Embryonic facial prominence (tissue), 1 donor: ENCODE data around the gene GABRB2.
"Not testable (repeated sequence)": the region's sequence is repeated elsewhere in the genome, so short reads cannot be mapped to it uniquely, and the experiment has no call there.

Source experiments
- DNase-seq: peaks from one replicate; pipeline ENCODE4 v3.0.0-alpha.2; 2016; ENCODE audit errors: extremely low spot score

GABRB2 gene

DNA sequence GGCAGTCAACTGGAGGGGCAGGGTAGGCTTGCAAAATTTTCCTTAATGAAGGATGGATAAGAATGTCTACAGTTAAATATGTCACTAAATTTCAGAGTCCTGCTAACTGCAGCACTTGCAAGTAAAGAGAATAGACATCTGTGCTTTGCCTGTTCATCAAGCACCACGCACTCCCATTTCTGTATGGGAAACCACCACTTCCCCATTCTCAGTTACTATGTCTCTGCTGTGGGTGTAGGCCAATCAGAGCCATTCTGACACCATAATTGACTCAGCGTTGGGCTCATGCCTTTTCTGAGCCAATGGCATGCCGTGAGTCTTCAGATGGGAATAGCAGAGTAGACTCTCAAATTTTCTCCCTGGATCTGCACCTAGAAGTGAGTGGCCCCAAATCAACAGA is 247.5 kb downstream of the GABRB2 start:
- DNase-seq, result no peak

DNA sequence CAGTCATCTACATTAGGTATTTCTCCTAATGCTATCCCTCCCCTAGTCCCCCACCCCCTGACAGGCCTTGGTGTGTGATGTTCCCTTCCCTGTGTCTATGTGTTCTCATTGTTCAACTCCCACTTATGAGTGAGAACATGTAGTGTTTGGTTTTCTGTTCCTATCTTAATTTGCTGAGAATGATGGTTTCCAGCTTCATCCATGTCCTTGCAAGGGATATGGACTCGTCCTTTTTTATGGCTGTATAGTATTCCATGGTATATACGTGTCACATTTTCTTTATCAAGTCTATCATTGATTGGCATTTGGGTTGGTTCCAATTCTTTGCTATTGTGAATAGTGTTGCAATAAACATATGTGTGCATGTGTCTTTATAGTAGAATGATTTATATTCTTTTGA is 249.1 kb downstream of the GABRB2 start:
- not testable (repeated sequence) for DNase-seq

DNA sequence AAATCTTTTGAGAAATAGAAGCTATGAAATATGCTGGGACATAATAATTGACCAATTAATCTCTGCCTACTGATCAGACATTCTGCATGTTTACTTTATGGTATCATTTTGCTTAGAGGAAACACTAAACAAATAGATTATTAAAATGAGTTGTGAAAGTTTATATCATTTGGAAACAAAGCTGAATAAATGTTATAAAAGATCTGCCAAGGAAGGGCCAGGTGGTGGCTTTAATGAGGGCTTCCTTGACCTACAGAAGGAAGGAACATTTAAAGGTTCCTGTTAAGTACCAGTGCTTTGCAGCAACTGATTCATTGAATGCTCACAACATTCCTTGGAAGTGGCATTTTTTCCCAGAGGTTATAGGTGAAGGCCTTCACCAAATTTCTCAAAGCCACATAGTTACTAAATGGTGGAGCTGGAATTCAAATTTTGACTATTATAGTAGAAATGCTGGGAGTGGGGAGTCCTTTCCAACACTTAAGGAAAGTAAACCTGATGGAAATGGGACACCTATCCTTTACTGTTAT is 250.7 kb downstream of the GABRB2 start:
- no peak for DNase-seq

DNA sequence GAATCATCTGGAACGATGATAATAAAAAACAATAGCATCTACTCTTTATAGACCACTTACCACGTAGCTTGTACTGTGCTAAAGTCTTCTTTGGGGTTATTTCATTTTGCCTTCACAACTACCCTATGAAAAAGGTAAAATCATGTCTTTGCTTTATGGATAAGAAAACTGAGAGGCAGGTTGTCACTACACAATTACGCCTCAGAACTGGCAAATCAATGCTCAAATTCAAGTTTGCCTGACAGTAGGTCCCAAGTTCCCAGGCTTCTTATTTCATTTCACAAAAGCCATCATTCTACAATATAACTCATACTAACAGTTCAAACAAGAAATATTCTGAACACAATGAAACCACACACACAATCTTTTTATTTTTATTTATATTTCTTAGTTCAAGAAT is 258.5 kb downstream of the GABRB2 start:
- DNase-seq, result no peak

GRCh38 chr5:161287436-161287835 is 259.1 kb downstream of the GABRB2 start:
- no peak for DNase-seq

DNA sequence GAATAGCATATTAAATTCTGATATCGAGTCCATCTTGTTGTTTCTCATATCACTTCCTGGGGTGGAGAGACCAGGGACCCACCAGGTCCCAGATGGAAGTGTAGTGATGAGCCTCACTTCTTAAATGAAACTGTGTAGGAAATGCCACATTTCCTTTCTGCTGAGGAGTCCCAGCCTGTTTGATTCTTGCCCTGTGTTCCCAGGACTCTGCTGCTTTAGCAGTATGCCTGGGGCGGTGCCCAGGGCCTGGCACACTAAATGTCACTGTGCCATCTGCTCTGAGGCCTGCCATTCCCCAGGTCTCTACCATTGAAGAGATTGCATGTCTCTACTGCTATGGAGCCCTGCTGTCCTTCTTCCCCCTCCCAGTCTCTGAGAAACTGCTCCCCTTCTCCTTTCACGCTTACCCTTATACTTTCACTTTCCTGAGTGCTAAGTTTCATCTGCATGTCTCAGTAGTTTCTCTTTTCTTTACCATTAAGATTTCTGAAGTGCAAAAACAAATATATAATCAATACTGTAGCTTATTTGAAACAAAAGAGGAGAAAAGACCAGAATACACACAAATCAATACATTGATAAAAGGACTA is 260.4 kb downstream of the GABRB2 start:
- DNase-seq, result no peak

GRCh38 chr5:161284445-161284844 is 262.1 kb downstream of the GABRB2 start:
- DNase-seq, result no peak

DNA sequence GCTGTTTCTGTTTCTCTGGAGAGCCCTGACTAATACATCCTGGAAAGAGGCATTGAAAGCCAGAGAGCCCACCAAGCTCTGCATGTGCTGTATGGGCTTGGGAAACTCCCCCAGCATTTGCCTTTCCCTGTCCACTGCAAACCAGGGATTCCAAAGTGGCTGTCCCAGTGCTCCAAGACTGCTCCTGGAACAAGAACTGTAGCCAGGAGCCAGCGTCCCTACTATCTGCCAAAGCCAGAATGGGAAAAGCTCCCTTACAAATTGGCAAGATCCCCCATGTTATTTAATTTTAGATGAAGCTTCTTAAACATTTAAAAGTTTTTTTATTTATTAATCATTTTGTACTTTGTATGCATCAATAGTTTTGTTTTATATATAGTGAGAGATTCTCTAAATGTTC is 263.2 kb downstream of the GABRB2 start:
- DNase-seq, result no peak

GRCh38 chr5:161278739-161279660 is 267.5 kb downstream of the GABRB2 start:
- no peak for DNase-seq

GRCh38 chr5:161277011-161277410 is 269.5 kb downstream of the GABRB2 start:
- no peak for DNase-seq

- DNase-seq, result no peak
Observed at GRCh38 chr5:161274951-161275350, 271.6 kb downstream of the GABRB2 start.

GRCh38 chr5:161273410-161273809 is 273.1 kb downstream of the GABRB2 start:
- no peak for DNase-seq

- no peak for DNase-seq
Observed at GRCh38 chr5:161271816-161272215, 274.7 kb downstream of the GABRB2 start.

GRCh38 chr5:161269125-161269524 is 277.4 kb downstream of the GABRB2 start:
- DNase-seq, result no peak

DNA sequence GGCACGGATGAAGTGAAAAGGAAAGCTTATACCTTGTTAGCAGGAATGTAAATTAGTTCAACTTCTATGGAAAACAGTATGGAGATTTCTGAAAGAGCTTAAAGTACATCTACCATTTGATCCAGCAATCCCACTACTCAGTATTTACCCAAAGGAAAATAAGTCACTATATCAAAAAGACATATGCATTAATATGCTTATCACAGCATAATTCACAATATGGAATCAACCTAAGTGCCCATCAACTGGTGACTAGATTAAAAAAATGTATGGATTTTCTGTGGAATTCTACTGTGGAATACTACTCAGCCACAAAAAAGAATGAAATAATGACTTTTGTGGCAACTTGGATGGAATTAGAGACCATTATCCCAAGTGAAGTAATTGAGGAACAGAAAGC is 279.6 kb downstream of the GABRB2 start:
- no peak for DNase-seq

GRCh38 chr5:161265006-161265405 is 281.5 kb downstream of the GABRB2 start:
- DNase-seq, result no peak

DNA sequence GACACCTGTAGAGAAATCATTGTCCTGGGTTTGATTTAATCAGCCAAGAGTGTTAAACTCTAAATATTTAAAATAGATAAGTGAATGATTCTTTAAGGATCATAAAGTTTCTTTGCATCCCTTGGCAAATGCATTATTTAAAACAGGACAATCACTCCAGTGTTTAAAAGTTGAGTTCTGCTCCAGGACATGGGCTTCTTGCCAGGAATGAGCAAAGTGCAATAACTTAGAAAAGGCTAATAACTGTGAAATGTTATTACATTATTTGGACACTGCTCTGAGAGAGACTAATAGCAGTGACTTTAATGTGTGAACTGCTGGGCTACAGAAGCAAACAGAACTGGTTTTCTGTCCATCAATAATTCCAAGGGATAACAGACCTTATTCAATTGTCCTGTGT is 283.3 kb downstream of the GABRB2 start:
- no peak for DNase-seq

GRCh38 chr5:161261668-161262323 is 284.7 kb downstream of the GABRB2 start:
- no peak for DNase-seq

DNA sequence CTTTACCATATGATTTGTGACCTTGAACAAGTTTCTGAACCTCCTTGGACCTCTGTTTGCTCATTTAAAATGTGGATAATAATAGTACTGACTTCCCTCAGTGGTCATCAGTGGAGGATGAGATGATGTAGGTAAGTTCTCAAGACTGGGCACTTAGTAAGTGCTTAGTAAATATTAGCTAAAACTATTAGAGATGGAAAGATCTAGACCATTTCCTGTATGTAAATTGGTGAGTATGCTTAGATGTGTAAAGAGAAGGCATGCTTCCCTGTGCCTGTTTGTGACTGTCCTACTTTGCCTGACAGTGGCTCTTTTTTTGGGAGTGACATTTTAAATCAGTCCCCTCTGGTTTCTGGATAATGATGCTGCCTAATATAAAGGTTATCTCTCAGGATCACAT is 288.1 kb downstream of the GABRB2 start:
- DNase-seq, result no peak

- DNase-seq, result no peak
Observed at GRCh38 chr5:161256957-161257356, 289.6 kb downstream of the GABRB2 start.

DNA sequence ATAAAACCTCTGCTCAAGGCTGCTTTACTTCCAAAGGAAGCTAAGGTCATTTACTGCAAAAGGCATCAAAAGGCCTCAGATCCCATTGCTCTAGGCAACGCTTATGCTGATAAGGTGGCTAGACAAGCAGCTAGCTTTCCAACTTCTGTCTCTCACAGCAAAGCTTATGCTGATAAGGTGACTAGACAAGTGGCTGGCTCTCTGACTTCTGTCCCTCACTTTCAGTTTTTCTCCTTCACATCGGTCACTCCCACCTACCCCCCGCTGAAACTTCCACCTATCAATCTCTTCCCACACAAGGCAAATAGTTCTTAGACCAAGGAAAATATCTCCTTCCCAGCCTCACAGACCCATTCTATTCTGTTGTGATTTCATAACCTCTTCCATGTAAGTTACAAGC is 293.6 kb downstream of the GABRB2 start:
- not testable (repeated sequence) for DNase-seq

- no peak for DNase-seq
Observed at GRCh38 chr5:161246749-161247148, 299.8 kb downstream of the GABRB2 start.

DNA sequence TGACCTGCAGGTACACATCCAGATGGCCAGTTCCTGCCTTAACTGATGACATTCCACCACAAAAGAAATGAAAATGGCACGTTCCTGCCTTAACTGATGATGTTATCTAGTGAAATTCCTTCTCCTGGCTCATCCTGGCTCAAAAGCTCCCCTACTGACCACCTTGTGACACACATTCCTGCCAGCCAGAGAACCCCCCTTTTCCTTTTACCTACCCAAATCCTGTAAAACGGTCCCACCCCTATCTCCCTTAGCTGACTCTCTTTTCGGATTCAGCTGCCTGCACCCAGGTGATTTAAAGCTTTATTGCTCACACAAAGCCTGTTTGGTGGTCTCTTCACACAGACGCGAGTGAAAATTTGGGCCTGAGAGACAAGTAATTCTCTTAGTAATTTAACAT is 300.7 kb downstream of the GABRB2 start:
- not testable (repeated sequence) for DNase-seq
